Heart right ventricle (tissue), 16 donors: ENCODE results near the gene ZGRF1. TPM values are rescaled to one million over a fixed set of nuclear protein-coding genes. Genes with fewer than 3 reads are reported as not detected.

Experiments
- ATAC-seq, 8 donors: fragments of 200-7000 bp; cut with Tn5 transposase; one replicate each; pipeline ENCODE4 v1.9.1; 2020; ENCODE audit warnings: mild to moderate bottlenecking in 8 of 8, moderate library complexity in 8 of 8, moderate number of reproducible peaks in 1 of 8
- DNase-seq, 2 donors: peaks; one replicate each; pipeline ENCODE4 v3.0.0-alpha.2; 2020
- H3K27ac ChIP-seq, 10 donors: fragments of 200-600 bp; sonication (generic) in 2 of 10; one replicate each; pipeline versions ENCODE4 v1.5.0 to v1.8.0; 2020 to 2022; ENCODE audit warnings: mild to moderate bottlenecking in 3 of 10
- H3K27me3 ChIP-seq, 7 donors: fragments of 200-600 bp; one replicate each; pipeline ENCODE4 v1.8.0; 2021 to 2022; ENCODE audit warnings: mild to moderate bottlenecking in 2 of 7
- H3K36me3 ChIP-seq, 9 donors: fragments of 200-600 bp; sonication (generic) in 1 of 9; one replicate each; pipeline versions ENCODE4 v1.5.0 to v1.8.0; 2020 to 2022; ENCODE audit warnings: mild to moderate bottlenecking in 2 of 9
- H3K4me1 ChIP-seq, 9 donors: fragments of 200-600 bp; sonication (generic) in 1 of 9; one replicate each; pipeline versions ENCODE4 v1.5.0 to v1.8.0; 2020 to 2022; ENCODE audit warnings: mild to moderate bottlenecking in 4 of 9
- H3K4me3 ChIP-seq, 10 donors: fragments of 200-600 bp; sonication (generic) in 2 of 10; one replicate each; pipeline versions ENCODE4 v1.5.0 to v1.8.0; 2020 to 2022; ENCODE audit warnings: mild to moderate bottlenecking in 7 of 10, moderate library complexity in 2 of 10
- H3K9me3 ChIP-seq, 11 donors: fragments of 200-600 bp in 10 of 11; sonication (generic) in 2 of 11; one replicate each; pipeline versions ENCODE4 v1.5.0 to v1.8.0; 2013 to 2022; ENCODE audit warnings: mild to moderate bottlenecking in 2 of 11, control low read depth in 1 of 11, moderate library complexity in 1 of 11
- CTCF ChIP-seq, 9 donors: fragments of 200-600 bp; sonication (generic) in 2 of 9; IDR thresholded peaks; one replicate each; pipeline versions ENCODE4 v1.5.0 to v1.8.0; 2021 to 2022; ENCODE audit warnings: antibody characterized with exemption in 9 of 9, mild to moderate bottlenecking in 5 of 9, moderate library complexity in 1 of 9
- WGBS, 2 donors: extraction: QIAGEN DNeasy Blood & Tissue Kit; methylation state at CpG; one replicate each; pipeline ENCODE4 v1.1.7; 2013; ENCODE audit warnings: inconsistent platforms in 1 of 2; 5-methylcytosine and 5-hydroxymethylcytosine counted together
- intact Hi-C, 10 donors: fragments of 100-400 bp; cut with DNase I; formaldehyde crosslinking; loops; one replicate each; pipeline versions ENCODE4 v1.11.1 to v1.14.2; 2022
- polyA plus RNA-seq, 2 donors: library from polyadenylated mRNA; stranded (reverse); fragments of 200-250 nt; gene quantifications; one replicate each; pipeline ENCODE4 v1.2.3, GENCODE V29; 2013
- total RNA-seq, 10 donors: library from RNA; stranded (reverse); fragmentation: NEBNext Ultra II Directional in 3 of 10; extraction: Animal tissue kit (Norgen Biotek cat#: 25700) in 3 of 10; gene quantifications; one replicate each; pipeline versions ENCODE4 v1.2.1 to v1.2.4, GENCODE V29; 2021 to 2023
- donor health status: Arrhythmogenic right ventricular cardiomyopathy.
- donor health status: ischemic (EF 13 %, LVEDD 7.1; RV severe dilation, severe dysfunction).
- donor health status: healthy with polysubstance abuse.
- donor health status: DM: no; HTN: yes; CAD: no.
- donor health status: DM: no; HTN: no; CAD: no.
- donor health status: ischemic (EF 25% LVEDD 6.9; RV normal size, moderate dysfunction).
- donor health status: ischemic (EF 25% LVEDD 5.7; RV mildly dilated, moderate dysfunction).
- donor health status: healthy.
- donor health status: DM: yes; HTN: yes; CAD: no.
- donor health status: Ischemic cardiomyopathy.
- donor health status: ischemic (EF 35%, LVEDD 5.7; RV mildly dilated, moderate dysfunction).
- donor health status: nonischemic (EF 11% LVEDD 7.7; RV severe dilation, severe dysfunction).
- donor health status: DM: yes; HTN: yes; CAD: no.
- donor health status: PGD.
- donor health status: ischemic (EF 29% LVEDD 5.4; RV normal size, mild dysfunction).
- donor health status: nonischemic (EF 23%, LVEDD 6.1; RV moderate dilation, normal function).

Gene ZGRF1
- total and polyA plus RNA-seq, 12 donors, result 0.77 to 5.3 (median 2.1) TPM

GRCh38 chr4:112650332-112650731, 13.6 kb upstream of the ZGRF1 start:
- H3K4me3 ChIP-seq, result no peak overlapping the region
- no peak overlapping the region for H3K27ac ChIP-seq
- H3K36me3 ChIP-seq, result peaks cover 0 to 100% (median 77%) of the 10 kb centered on the region in 9 donors
- no peak for ATAC-seq
- intact Hi-C loops, result no loop called here
- peaks cover 0 to 5% (median 0%) of the 10 kb centered on the region in 9 donors for H3K4me1 ChIP-seq
- no peaks in the 10 kb centered on the region for H3K27me3 ChIP-seq
- H3K9me3 ChIP-seq, result no peaks in the 10 kb centered on the region
- 45 to 58% methylated on average over 4 of the region's 4 CpGs for WGBS, 2 donors
- no peak for DNase-seq
- no peak for TF ChIP-seq CTCF (IDR thresholded peaks at IDR 0.05)

- TF ChIP-seq CTCF (IDR thresholded peaks at IDR 0.05), result no peak
- H3K4me1 ChIP-seq, result peaks cover 0 to 5% (median 0%) of the 10 kb centered on the region in 9 donors
- peaks cover 0 to 98% (median 75%) of the 10 kb centered on the region in 9 donors for H3K36me3 ChIP-seq
- H3K27me3 ChIP-seq, result no peaks in the 10 kb centered on the region
- H3K4me3 ChIP-seq, result no peak overlapping the region
- DNase-seq, result no peak
- no peak for ATAC-seq
- 44 to 52% methylated on average over 2 of the region's 2 CpGs for WGBS, 2 donors
- H3K27ac ChIP-seq, result peak overlapping the region in 3 of 10 donors; percentile 27 to 51 (median 35)
- no peaks in the 10 kb centered on the region for H3K9me3 ChIP-seq
- intact Hi-C loops, result loop anchor here in 1 of 10 donors (2.0 kb wide), 1 partner anchor 22 kb away; no protein-coding TSS in a partner anchor
These were observed 12.3 kb upstream of the ZGRF1 start for GRCh38 chr4:112649055-112649408.

- DNase-seq (no peak), ATAC-seq (no peak)
- no peaks in the 10 kb centered on the region for H3K27me3 ChIP-seq
- H3K4me1 ChIP-seq, result peaks cover 0 to 5% (median 0%) of the 10 kb centered on the region in 9 donors
- H3K9me3 ChIP-seq, result no peaks in the 10 kb centered on the region
- intact Hi-C loops, result loop anchor here in 1 of 10 donors (2.0 kb wide), 1 partner anchor 22 kb away; no protein-coding TSS in a partner anchor
- H3K4me3 ChIP-seq, result no peak overlapping the region
- WGBS, 2 donors, result 37 to 58% methylated on average over 3 of the region's 3 CpGs
- peak overlapping the region in 4 of 10 donors; percentile 14 to 51 (median 31) for H3K27ac ChIP-seq
- TF ChIP-seq CTCF (IDR thresholded peaks at IDR 0.05), result no peak
- peaks cover 0 to 96% (median 69%) of the 10 kb centered on the region in 9 donors for H3K36me3 ChIP-seq
These were observed 11.8 kb upstream of the ZGRF1 start for GRCh38 chr4:112648263-112649054.

GRCh38 chr4:112647785-112648184, 11.1 kb upstream of the ZGRF1 start:
- Histone ChIP-seq H3K9me3 (no peaks in the 10 kb centered on the region), H3K36me3 (peaks cover 0 to 89% (median 63%) of the 10 kb centered on the region in 9 donors), H3K4me3 (no peak overlapping the region), H3K27ac (peak overlapping the region in 2 of 10 donors; percentile 27 to 51), H3K27me3 (no peaks in the 10 kb centered on the region), H3K4me1 (peaks cover 0 to 6% (median 0%) of the 10 kb centered on the region in 9 donors)
- no peak for DNase-seq
- no peak for ATAC-seq
- WGBS, 2 donors, result 48 to 73% methylated on average over 3 of the region's 3 CpGs
- TF ChIP-seq CTCF (IDR thresholded peaks at IDR 0.05), result no peak
- intact Hi-C loops, result loop anchor here in 1 of 10 donors (2.0 kb wide), 1 partner anchor 23 kb away; no protein-coding TSS in a partner anchor
